CD4-positive, alpha-beta T cell treated with Interleukin-10 for 1 hour (primary cell): ENCODE results near the gene TSHZ3.

Experiments used
- DNase-seq: peaks from one replicate; pipeline ENCODE4 v3.0.0-alpha.2; 2020

The TSHZ3 gene

DNA sequence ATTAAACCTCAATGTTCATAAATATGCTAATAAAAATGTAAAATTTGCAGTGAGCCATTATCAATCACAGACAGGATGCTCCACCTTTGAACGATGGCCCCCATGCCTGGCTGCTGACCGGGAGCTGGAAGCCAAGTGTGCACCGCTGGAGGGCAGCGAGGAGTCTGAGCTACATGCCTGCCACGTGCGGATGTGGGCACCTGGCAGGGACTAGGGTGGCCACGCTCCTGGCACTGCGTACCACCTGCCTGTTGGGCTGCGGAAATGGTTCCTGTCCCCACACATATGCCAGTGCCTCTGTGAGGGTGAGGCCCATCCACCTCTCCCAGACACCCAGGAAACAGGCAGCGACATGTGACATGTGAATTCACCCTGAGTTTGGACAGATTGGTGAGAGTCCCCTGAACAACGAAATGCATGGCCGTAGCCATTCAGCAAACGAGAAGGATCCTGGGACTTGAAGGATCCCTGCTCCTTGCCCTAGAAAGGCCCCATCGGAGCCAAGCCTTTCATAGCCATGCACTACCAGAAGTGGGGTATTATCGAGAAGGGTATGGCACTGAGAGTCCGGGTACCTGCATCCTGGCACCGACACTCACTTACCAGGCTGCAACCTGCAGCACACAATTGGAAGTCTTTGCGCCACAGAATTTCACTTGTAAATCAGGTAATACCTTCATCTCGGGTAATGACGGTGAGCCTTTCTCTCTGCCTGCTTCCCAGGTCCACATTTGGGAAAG is 35.8 kb downstream of the TSHZ3 start:
- no peak for DNase-seq

DNA sequence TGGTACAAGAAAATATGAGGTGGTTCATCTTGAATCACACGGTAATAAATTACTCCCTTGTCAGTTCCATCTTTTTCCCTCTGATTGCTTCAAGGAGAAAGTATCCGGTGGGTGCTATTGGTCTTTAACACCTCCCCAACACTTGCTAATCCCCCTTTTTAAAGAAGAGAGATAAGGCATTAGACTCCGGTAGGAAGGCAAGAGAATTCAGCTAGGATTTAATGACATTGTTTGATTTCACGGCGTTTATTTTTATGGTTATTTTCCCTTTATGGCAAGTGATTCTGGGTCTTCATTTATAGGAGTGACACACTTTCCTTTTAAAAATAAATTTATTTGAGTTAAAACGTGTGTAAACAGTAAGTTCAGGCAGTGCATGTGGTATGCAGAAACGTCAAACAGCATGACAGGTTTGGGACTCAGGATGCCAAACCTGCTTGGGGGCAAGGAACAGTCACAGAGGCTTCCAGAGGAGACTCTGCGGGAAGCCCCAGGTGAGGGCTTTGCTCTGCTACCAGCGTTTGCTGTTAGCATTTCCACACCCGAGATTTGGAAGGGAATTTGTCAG is 36.5 kb downstream of the TSHZ3 start:
- DNase-seq: no peak

DNA sequence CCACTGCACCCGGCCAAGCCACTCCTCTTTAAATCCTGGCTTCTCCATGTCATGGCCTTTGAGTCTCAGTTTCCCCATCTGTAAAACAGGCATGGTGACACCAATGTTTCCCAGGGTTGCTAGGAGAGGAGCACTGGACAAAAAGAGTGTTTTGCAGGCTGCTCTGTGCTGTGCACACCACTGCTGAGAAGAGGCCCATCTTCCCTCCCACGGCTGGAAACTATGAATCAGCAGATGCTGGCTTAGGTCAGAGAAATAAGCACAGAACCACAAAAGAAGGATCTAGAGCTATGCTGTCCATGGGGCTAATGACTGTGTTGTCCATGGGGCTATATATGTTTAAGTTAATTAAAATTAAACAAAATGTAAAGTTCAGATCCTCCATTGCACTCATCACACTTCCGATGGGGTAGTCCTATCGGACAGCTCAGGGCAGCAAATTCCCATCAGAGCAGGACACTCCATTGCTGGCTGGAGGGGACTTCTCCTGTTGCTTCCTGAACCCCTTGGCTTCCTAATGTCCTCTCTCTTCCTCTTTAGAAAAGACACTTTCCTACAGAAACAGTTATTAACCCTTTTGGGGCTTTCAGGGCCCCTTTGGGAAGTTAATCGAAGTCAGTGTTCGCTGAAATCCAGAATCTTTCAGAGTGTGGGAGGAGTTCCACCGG is 37.1 kb downstream of the TSHZ3 start:
- DNase-seq: no peak

DNA sequence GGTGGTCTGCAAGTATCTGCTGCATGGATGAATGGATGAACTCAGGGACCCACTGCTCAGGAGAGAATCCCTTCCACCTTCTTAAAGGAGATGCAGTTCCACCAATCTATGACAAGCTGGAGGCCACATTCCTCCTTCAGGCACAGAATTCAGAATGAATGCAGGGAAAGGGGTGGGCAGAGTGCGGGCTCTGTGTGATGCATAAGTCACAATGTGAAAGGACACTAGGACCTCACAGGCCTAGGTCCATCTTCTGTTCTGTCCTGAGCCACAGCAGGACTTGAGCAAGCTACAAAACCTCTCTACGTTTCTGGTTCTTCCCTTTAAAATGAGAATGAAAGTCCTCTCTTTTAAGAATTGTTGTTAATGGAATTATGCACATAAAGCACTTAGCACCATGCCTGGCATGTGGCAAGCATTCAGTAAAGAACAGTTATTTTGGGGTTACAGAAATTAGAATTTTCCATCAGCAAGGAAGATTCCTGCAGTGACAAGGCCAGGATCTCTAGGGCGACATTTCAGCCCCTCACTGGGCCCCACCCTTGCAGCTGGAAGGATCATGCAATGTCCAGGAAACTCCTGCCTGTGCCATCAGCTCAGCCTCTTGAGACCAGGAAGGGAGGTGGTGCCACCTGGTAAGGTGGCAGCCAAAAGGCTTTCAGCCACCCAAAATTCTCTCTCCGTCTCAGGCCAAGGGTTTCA is 38.7 kb downstream of the TSHZ3 start:
- no peak for DNase-seq

DNA sequence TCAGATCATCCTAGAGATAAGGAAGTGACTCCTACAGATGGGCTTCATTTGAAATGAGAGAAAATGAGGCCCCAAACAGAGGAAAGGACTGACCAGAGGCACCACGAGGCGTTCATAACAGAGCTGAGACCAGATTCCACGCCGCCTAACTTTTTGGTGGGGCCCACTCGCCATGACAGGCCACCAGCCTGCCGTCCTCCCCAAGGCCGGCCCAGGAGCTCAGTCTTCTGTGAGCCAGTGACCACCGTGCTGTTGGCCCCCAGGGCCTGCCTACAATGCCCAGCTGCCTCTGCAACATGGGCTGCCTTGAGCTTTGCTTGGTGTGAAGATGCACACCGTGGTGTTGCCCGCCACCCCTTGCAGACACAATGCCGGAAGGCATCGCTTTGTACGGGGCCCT is 40.5 kb downstream of the TSHZ3 start:
- no peak for DNase-seq

DNA sequence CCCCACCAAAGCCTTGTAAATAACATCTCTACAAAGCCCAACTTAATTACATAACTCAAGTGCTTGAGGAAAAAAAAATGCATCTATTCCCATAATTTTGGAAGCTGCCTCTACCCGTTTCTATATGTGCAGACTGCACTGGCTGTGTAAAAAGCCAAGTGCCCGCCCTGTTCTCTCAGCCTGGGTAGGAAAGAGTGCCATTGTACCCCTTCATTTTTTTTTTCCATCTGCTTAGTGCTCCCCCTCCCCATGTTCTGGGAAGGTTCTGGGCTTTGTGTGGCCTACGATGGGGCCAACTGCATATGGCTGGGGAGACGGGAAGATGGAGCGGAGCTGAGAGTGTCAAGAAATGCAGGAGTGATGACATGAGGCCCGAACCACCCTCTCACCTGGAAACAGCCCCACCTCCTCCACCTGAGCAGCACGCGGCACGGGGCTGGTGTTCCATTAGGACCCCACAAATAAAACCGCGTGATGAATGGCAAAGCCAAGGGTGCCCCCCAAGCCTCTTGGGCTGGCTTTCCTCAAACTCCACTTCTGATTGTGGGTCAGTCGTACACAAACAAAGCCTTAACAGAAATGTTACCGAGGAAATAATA is 42.1 kb downstream of the TSHZ3 start:
- no peak for DNase-seq

DNA sequence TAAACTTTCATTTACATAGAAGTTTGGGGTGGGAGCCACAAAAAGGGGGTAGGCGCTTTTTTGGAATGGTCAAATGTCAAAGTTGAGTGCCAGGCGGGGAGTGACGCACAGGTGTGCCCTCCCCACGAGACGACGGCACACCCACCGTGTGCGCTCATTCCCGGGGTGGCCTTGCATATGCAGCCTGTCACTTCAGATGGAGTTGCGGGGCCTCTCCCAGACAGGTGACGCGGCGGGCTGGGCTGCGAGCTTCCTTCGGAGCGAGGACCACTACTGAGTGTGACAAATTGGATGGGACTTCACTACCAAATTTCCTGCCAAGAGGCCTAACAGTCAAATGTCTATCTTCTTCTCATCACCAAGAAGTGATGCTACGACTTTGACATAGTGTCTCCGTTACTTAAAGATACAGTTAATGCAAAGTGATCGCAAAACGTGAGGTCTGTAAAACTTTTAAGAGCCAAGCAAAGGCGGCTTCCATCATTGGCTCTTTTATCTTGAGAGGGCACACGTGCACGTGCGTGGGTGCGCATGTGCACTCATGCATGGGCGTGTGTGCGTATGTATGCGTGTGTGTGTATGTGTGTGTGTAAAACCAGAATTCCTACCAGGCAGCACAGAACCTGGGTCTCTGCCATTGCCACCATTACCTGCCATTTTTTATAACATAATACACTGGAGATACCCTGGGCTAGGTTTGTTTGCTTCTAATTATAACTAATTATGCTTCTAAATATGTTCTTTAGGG is 43.1 kb downstream of the TSHZ3 start:
- DNase-seq: no peak

DNA sequence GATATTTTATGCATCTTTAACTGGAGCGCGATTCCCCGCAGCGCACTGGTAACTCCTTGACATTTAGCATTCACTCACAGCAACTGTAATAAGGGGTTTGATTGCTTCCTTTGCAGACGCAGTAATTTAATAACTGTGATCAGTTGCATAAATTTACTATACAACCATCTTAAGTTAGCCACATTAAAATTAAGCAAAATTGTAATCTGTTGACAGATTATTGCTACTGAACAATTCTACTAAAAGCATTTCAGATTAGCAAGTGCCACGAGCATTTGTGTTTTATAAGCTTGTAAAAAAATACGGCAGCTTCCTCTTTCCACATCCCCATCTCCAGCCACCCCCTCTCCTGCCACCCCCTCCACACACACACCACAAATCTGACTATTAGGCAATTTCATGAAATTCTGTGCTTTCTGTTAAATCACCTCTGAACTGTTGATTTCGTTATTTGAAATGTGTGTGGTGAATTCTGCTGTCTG is 44.4 kb downstream of the TSHZ3 start:
- no peak for DNase-seq

DNA sequence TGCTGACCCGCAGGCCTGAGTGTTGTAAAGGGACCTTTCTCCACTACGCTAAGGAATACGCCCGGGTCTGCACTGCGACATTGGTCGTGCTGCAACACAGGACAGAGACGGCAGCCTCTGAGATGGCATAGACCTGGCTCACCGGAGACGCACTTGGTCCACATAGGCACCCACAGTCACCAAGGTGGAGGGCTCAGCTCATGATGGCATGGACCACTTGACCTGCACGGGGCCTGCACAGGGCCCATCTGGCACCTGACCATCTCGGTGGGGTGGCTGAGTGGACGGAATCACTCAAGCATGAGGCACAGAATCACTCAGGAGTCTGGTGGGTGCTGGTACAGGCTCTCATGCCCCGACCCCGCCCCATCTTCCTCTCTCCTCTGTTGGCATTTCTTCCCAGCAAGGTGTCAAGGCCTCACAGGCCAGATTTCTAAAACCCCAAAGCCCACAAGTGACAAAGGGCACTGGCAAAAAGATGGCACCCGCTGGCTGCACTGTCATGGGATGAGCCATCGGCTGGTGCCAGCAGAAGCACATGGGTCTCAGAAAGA is 45.9 kb downstream of the TSHZ3 start:
- DNase-seq: no peak

DNA sequence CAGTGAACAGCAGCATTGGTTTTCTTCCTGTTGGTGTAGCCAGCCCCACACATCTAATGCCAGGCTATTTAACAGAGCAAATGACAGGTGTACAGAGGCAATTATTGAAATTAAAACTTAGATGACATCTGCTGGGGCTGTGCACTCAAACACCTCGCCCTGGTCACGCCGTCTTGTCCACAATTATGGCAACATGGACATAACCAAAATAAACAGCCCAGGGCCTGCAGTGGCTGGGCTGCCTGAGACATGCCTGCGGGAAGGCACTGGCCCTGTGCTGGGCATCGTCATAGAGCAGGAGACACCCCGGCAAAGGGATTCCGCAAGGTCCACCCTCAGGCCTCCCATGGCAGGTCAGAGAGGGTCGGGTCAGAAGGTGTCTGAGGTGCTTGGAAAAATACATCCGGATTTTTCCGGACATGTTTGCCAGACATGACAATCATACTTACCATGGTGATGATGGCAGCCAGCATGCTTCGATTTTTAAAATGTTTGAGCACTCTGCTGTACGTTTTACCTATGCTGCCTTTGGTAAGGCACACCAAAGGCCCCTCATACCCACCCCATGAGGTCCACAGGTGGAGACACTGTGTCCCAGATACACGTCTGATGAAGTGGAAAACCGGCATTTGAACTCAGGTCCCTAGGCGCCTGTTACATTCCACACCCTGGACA is 47.8 kb downstream of the TSHZ3 start:
- no peak for DNase-seq

DNA sequence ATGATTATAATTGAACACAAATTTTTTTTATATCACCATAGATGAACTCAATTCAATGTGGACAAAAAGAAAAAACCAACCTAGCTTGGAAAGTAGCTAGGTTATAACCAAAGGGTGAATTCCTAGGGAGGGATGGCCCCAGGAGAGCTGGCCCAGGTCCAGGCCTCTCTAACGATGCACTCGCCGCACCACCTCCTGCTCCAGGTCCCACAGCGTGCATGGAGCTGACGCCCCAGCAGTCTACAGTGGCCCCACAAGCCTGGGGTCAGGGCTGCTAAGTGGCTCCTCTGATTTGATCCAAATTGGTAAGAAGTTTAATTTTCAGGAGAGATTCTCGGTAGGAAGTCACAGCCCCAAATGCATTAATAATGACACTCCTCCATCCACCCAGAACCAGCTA is 48.8 kb downstream of the TSHZ3 start:
- DNase-seq: no peak

DNA sequence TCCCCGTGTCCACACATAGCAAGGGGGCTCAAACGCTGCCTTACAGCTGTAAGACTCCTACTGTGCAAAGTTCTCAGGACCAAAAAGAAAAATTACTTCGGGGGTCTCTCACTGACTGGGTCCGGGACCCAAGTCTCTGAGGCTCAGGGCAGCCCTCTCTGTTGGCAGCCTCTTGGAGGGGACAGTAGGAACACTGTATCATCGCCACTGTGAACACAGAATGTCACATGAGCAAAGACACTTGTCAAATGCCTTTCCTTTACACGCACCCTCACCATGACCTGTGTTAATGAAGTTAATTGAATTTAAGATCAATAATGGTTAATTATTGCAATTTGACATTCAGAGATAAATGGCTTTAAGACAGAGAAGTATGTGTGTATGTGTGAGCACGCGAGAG is 49.6 kb downstream of the TSHZ3 start:
- no peak for DNase-seq

DNA sequence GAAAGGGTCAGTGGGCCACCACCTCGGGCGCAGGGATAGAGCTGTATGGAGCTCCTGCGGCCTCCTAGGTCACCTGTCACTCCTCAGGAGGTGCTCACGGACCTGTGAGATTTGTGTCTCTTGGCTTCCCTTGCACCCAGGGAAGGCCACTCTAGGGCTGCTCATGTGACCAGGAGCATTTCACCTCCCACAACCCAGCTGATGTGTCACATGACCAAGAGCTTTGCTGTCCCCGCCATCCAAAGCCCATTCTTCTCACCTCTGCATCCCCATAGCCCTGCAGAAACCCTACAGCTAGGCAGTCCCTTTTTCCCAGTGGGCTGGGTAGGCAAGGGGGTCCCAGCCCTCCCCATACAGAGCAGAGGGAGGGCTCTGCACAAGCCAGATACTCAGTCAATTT is 51.2 kb downstream of the TSHZ3 start:
- no peak for DNase-seq

DNA sequence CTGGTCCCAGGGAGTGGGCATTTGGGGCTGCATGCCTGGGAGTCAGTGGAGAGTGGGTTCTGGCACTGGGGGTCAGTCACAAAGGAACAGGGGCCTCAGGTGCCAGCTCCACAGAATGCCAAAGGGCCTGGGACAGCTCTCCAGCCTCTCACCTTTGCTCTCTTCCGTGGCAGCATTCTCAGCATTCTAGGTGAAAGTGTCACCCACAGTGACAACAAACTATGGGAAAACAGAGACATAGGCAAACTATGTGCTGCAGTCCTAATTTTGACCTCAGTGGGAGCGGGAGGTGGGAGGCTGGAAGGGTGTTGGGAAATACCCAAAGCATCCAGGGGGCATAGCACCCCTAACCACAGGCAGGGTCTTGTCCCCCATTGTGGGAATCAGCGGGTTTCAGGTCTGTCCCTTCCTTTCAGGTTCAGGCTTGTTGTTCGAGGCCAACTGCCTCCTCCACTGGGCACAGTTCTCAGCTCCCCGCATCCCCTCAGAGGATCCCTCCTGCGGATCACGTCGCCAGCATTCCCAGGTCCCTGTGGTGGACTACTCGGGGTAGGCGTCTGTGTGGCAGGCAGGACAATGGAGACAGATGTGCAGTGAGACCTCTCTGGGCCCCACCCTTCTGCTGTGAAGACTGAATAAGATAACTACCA is 52.4 kb downstream of the TSHZ3 start:
- no peak for DNase-seq

DNA sequence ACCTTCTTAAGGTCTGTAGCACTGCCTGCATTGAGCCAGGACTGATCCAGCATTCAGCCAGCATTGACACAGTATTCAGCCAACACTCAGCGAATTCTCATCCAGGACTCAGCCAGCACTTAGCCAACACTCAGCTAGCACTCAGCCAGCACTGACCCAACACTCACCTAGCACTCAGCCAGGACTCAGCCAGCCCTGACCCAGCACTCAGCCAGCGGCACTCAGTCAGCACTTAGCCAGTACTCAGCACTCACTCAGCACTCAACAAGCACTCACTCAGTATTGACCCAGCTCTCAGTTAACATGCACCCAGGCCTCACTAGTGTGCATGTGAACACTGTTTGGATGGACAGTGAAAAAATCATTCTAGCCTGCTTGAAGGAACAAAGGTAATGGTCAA is 55.0 kb downstream of the TSHZ3 start:
- no peak for DNase-seq

DNA sequence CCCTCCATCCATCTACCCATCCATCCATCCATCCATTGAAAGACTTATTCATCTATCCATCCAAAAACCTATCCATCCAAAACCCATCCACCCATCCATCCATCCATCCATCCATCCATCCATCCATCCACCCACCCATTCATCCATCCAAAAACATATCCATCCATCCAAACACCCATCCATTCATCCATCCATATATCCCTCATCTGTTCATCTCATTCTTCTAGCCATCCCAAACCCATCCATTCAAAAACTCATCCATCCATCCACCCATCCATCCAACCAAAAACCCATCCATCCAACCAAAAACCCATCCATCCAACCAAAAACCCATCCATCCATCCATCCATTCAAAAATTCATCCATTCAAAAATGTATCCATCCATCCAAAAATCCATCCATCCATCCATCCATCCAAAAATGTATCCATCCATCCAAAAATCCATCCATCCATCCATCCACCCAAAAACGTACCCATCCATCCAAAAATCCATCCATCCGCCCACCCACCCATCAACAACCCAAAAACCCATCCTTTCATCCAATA is 56.5 kb downstream of the TSHZ3 start:
- DNase-seq: no peak

DNA sequence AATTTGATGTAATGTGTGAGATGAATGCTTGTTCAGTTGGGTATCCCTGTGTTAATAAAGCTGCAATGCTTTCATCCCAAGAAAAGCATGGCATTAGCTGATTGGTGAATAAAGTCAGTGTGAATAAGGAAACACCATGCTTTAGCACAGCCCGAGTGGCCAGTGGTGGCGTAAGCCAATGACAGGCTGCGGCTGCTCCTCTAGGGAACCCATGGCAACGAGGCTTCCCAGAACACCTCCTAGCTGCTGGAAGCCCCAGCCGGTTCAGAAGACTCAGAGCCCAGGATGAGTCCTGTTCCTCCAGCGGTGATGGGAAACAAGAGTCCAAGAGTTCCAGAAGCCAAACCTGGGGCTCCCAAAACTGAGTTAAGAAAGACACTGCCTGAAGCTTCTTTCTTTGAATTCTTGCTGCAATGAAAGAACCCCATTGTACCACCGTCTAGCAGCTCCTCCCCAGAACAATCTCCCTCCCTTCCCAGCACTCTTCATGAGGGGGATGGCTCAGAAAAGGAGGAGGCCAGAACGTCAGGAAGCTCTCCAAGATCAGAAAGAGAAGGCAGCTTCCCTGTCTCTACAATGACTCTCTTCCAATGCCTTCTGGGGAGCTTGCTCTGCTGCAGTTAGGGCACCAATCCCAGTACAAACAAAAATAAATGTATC is 58.2 kb downstream of the TSHZ3 start:
- no peak for DNase-seq

DNA sequence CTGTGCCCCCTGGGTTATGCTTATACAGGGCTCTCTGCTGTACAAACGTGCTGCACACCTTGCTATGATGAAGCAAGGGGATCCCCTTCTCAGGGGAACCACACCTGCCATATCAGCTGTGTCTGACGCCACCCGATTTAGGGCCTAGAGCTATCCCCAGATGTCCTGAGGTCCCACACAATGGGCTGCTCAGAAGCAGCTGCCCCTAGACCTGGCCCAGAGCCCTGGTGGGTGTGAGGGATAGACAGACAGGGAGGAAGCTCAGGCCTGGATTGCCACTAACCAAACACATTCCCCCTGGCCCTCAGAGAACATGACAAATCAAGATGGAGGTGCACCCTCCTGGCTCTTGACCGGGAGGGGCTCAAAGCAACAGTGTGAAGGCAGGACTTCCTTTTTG is 59.3 kb downstream of the TSHZ3 start:
- no peak for DNase-seq

DNA sequence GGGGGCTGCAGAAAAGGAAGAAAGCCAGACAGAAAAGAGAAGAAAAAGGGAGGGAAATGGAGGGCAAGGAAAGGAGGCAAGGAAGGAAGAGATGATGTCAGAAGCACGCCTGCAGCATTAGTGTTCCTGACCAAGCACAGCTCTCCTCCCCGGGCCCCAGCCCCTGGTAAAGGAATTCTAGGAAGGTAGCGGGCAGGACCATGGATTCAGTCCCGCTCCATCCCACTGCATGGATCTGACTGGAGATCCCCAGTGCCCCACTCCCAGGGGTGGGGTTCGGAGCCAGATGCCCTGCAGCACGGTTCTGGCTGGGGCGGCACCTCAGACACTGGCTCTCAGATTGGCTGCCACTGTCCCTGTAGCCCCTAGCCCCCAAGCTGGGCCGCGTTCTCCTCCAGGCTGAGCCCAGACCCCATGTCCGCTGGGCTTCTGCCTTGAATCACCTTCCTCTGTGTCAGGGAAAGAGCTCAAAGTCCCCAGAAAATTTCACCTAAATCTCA is 59.8 kb downstream of the TSHZ3 start:
- DNase-seq: no peak

DNA sequence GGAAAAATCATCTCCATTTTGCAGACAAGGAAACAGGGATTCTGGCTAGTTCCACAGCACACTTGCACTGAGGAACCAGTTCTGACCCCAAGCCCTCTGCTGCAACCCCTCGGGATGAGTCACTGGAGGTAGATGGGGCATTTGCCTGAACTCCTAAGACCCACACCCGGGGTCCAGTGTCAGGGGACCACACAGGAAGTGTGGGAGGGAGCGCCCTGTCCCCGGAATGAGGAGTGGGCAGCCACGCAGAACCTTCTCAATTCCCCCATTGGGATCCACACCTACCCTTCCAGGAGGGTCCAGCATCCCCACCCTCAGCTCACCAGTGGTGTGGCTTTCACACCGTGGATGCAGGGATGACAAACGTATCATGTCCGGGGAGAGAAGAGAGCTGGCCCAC is 62.7 kb downstream of the TSHZ3 start:
- DNase-seq: no peak
